Psoas muscle (tissue), 8 donors: Measurements from ENCODE around the gene VASH2. TPM values are rescaled to one million over a fixed set of nuclear protein-coding genes. Genes with fewer than 3 reads are reported as not detected.
"Not testable (repeated sequence)": the region's sequence is repeated elsewhere in the genome, so short reads cannot be mapped to it uniquely, and the experiment has no call there.

Source experiments
- ATAC-seq, 4 donors: fragments of 200-7000 bp; cut with Tn5 transposase; one replicate each; pipeline ENCODE4 v1.9.1; 2020; ENCODE audit warnings: moderate library complexity in 3 of 4, mild to moderate bottlenecking in 2 of 4
- DNase-seq, 2 donors: peaks; one replicate each; pipeline ENCODE4 v3.0.0-alpha.2; 2020
- H3K27ac ChIP-seq: fragments of 200-600 bp; one replicate; pipeline ENCODE4 v1.8.0; 2022
- H3K27me3 ChIP-seq, 3 donors: fragments of 200-600 bp in 1 of 3; one replicate each; pipeline versions ENCODE4 v1.6.1 to v1.8.0; 2013 to 2022; ENCODE audit warnings: low read length in 2 of 3, mild to moderate bottlenecking in 2 of 3, moderate library complexity in 1 of 3; ENCODE audit not compliant: insufficient read depth in 3 of 3
- H3K36me3 ChIP-seq, 2 donors: fragments of 200-600 bp in 1 of 2; one replicate each; pipeline versions ENCODE4 v1.6.1 to v1.8.0; 2013 to 2022; ENCODE audit warnings: low read depth in 1 of 2, mild to moderate bottlenecking in 1 of 2, moderate library complexity in 1 of 2; ENCODE audit not compliant: insufficient read depth in 1 of 2
- H3K4me1 ChIP-seq: fragments of 200-600 bp; one replicate; pipeline ENCODE4 v1.8.0; 2022
- H3K4me3 ChIP-seq: fragments of 200-600 bp; one replicate; pipeline ENCODE4 v1.8.0; 2022; ENCODE audit warnings: mild to moderate bottlenecking
- H3K9me3 ChIP-seq: fragments of 200-600 bp; one replicate; pipeline ENCODE4 v1.8.0; 2022
- CTCF ChIP-seq: fragments of 200-600 bp; IDR thresholded peaks from one replicate; pipeline ENCODE4 v1.8.0; 2022; ENCODE audit warnings: antibody characterized with exemption
- WGBS, 3 donors: extraction: QIAGEN DNeasy Blood & Tissue Kit; methylation state at CpG; one replicate each; pipeline versions ENCODE4 v1.1.6 to v1.1.7; 2013; 5-methylcytosine and 5-hydroxymethylcytosine counted together
- intact Hi-C, 2 donors: fragments of 100-400 bp; cut with DNase I; formaldehyde crosslinking; loops; one replicate each; pipeline versions ENCODE4 v1.11.0 to v1.14.2; 2022
- long read RNA-seq, 2 donors: library from polyadenylated mRNA; unstranded; transcript quantifications; one replicate each; pipeline ENCODE4 v2.0.0, GENCODE V29; 2021
- polyA plus RNA-seq, 3 donors: library from polyadenylated mRNA; stranded (reverse); fragments of 200-250 nt; gene quantifications; one replicate each; pipeline ENCODE4 v1.2.3, GENCODE V29; 2013
- total RNA-seq, 4 donors: library from RNA; stranded (reverse); fragmentation: NEBNext Ultra II Directional in 2 of 4; extraction: Animal tissue kit (Norgen Biotek cat#: 25700) in 2 of 4; gene quantifications; one replicate each; pipeline versions ENCODE4 v1.2.1 to v1.2.4, GENCODE V29; 2021 to 2023
- donor health status: healthy with polysubstance abuse.
- donor health status: DM: no; HTN: no; CAD: no; lungs with moderate emphysema.
- donor health status: Bipolar disorder and iron deficiency.
- donor health status: healthy.
- donor health status: DM: yes; HTN: yes; CAD: no.
- donor health status: DM: no; HTN: no; CAD: no.
- donor health status: DM: no; HTN: no; CAD: no.
- donor health status: DM: yes; HTN: yes; CAD: no.

The VASH2 gene
- total RNA-seq (1 to 10 TPM in 1 of 4 donors, under 1 TPM in 3; 0.16 to 1.6 (median 0.17) TPM), polyA plus RNA-seq (under 1 TPM; 0.09 to 0.39 (median 0.21) TPM)
- long read RNA-seq, donor 1: 0 reads
- long read RNA-seq, donor 2: 0 reads

- H3K27me3 ChIP-seq: peaks cover 0 to 9% (median 0%) of the 10 kb centered on the region in 3 donors
- H3K4me1 ChIP-seq: peaks cover 14% of the 10 kb centered on the region
- WGBS, 3 donors: 0 to 1% (median 1%) methylated on average over 59 to 61 of the region's 61 CpGs
- H3K9me3 ChIP-seq: no peaks in the 10 kb centered on the region
- H3K4me3 ChIP-seq: peak within 1 kb of the TSS; percentile 71
- ATAC-seq (peak; percentile 89 to 99 (median 98)), DNase-seq (peak; percentile 85 to 90)
- intact Hi-C loops: no loop called here
- H3K36me3 ChIP-seq: no peaks in the 10 kb centered on the region
- H3K27ac ChIP-seq: no peak within 1 kb of the TSS
- TF ChIP-seq CTCF: no peak
Measured at GRCh38 chr1:212950243-212951125, at the start of gene VASH2. VASH2 (plus strand) TSS chr1:212950541; CDS start chr1:212951543, 1,002 bp downstream.

GRCh38 chr1:212901290-212901689, 49.1 kb upstream of the VASH2 start:
- DNase-seq (no peak), ATAC-seq (no peak)
- Histone ChIP-seq H3K36me3 (peaks cover 4 to 28% of the 10 kb centered on the region in 2 donors), H3K4me3 (no peak overlapping the region), H3K4me1 (no peaks in the 10 kb centered on the region), H3K27ac (no peak overlapping the region), H3K27me3 (no peaks in the 10 kb centered on the region), H3K9me3 (peaks cover 33% of the 10 kb centered on the region)
- WGBS, 3 donors: 71 to 97% (median 97%) methylated on average over 2 of the region's 2 CpGs
- TF ChIP-seq CTCF: no peak
- intact Hi-C loops: no loop called here

- no peak for TF ChIP-seq CTCF
- H3K9me3 ChIP-seq: peaks cover 33% of the 10 kb centered on the region
- no peak overlapping the region for H3K27ac ChIP-seq
- ATAC-seq (no peak), DNase-seq (no peak)
- WGBS, 3 donors: 81 to 97% (median 94%) methylated on average over 3 of the region's 3 CpGs
- peaks cover 2 to 24% of the 10 kb centered on the region in 2 donors for H3K36me3 ChIP-seq
- H3K4me3 ChIP-seq: no peak overlapping the region
- H3K27me3 ChIP-seq: no peaks in the 10 kb centered on the region
- intact Hi-C loops: no loop called here
- no peaks in the 10 kb centered on the region for H3K4me1 ChIP-seq
Measured at GRCh38 chr1:212902054-212902453, 48.3 kb upstream of the VASH2 start.

GRCh38 chr1:212903664-212904063, 46.7 kb upstream of the VASH2 start:
- peaks cover 2 to 8% of the 10 kb centered on the region in 2 donors for H3K36me3 ChIP-seq
- ATAC-seq (no peak), DNase-seq (no peak)
- H3K27ac ChIP-seq: no peak overlapping the region
- H3K27me3 ChIP-seq: no peaks in the 10 kb centered on the region
- H3K9me3 ChIP-seq: peaks cover 33% of the 10 kb centered on the region
- no peaks in the 10 kb centered on the region for H3K4me1 ChIP-seq
- WGBS, 3 donors: 83 to 93% (median 92%) methylated on average over 1 of the region's 1 CpG
- no peak overlapping the region for H3K4me3 ChIP-seq
- no peak for TF ChIP-seq CTCF
- intact Hi-C loops: no loop called here

- H3K9me3 ChIP-seq, DNase-seq, intact Hi-C loops, H3K36me3 ChIP-seq, H3K4me1 ChIP-seq, H3K27ac ChIP-seq, ATAC-seq, H3K27me3 ChIP-seq, H3K4me3 ChIP-seq: not testable (repeated sequence)
- WGBS, 3 donors: 72 to 81% (median 78%) methylated on average over 12 of the region's 12 CpGs
Measured at GRCh38 chr1:212908071-212908470, 42.3 kb upstream of the VASH2 start.
